ENCODE measurements around the gene TMEM229A.
A peak's percentile ranks its signal among the peaks of the same experiment; 100 is the strongest.
"Not testable (repeated sequence)": the region's sequence is repeated elsewhere in the genome, so short reads cannot be mapped to it uniquely, and the experiment has no call there.

Gene TMEM229A

GRCh38 chr7:124032369-124033094, at the start of gene TMEM229A:
TSS of gene TMEM229A (minus strand) at chr7:124033067. CDS start at chr7:124033003, 64 bp downstream.
- Histone ChIP-seq H3K27ac (no peak within 1 kb of the TSS), H3K4me3 (peak within 1 kb of the TSS; percentile 68)
- TF ChIP-seq CTCF (IDR thresholded peaks at IDR 0.05): no peak
- DNase-seq (ENCODE audit: low spot score): no peak

GRCh38 chr7:124082234-124082633, 49.4 kb upstream of the TMEM229A start:
- not testable (repeated sequence) for H3K27ac ChIP-seq, H3K4me3 ChIP-seq

GRCh38 chr7:124077546-124077945, 44.7 kb upstream of the TMEM229A start:
- no peak for DNase-seq (ENCODE audit: low spot score)
- no peak for TF ChIP-seq CTCF (IDR thresholded peaks at IDR 0.05)

More at GRCh38 chr7:124082234-124082633, 49.4 kb upstream of the TMEM229A start:
- not testable (repeated sequence) for DNase-seq (ENCODE audit: low spot score)

GRCh38 chr7:124076841-124077240, 44.0 kb upstream of the TMEM229A start:
- no peak for TF ChIP-seq CTCF (IDR thresholded peaks at IDR 0.05)
- Histone ChIP-seq H3K27ac (no peak overlapping the region), H3K4me3 (no peak overlapping the region)
- DNase-seq (ENCODE audit: low spot score): no peak

More at GRCh38 chr7:124077546-124077945, 44.7 kb upstream of the TMEM229A start:
- Histone ChIP-seq H3K27ac (no peak overlapping the region), H3K4me3 (no peak overlapping the region)

GRCh38 chr7:124074007-124074406, 41.1 kb upstream of the TMEM229A start:
- no peak overlapping the region for H3K27ac ChIP-seq
- H3K4me3 ChIP-seq: no peak overlapping the region
- DNase-seq (ENCODE audit: low spot score): no peak
- no peak for TF ChIP-seq CTCF (IDR thresholded peaks at IDR 0.05)

- no peak overlapping the region for H3K4me3 ChIP-seq
- no peak for TF ChIP-seq CTCF (IDR thresholded peaks at IDR 0.05)
- no peak overlapping the region for H3K27ac ChIP-seq
- DNase-seq (ENCODE audit: low spot score): no peak
Measured at GRCh38 chr7:124073310-124073645, 40.4 kb upstream of the TMEM229A start.

- TF ChIP-seq CTCF (IDR thresholded peaks at IDR 0.05): no peak
- H3K4me3 ChIP-seq: no peak overlapping the region
- no peak overlapping the region for H3K27ac ChIP-seq
- no peak for DNase-seq (ENCODE audit: low spot score)
Measured at GRCh38 chr7:124072603-124073309, 39.9 kb upstream of the TMEM229A start.

All from coronary artery (tissue), 2 donors.